GM13977 (cell line): ENCODE data around the gene SWAP70.

ENCODE experiments used
- DNase-seq: peaks from one replicate; pipeline ENCODE4 v3.0.0; 2012; ENCODE audit warnings: low spot score
- CTCF ChIP-seq: IDR thresholded peaks from 2 replicates; pipeline ENCODE4 v1.5.1; 2012; ENCODE audit warnings: mild to moderate bottlenecking, control low read depth; ENCODE audit not compliant: insufficient read depth; ENCODE audit errors: extremely low read depth, missing control alignments
- in situ Hi-C: fragments of 300-500 bp; cut with MboI; formaldehyde crosslinking; loops from one replicate; pipeline ENCODE4 v1.12.0; 2022; ENCODE audit warnings: low sequenced_read_pairs, low pct_unique_long_range_greater_than_20kb, mixed read lengths, inconsistent platforms; ENCODE audit not compliant: unreplicated experiment

SWAP70 gene

GRCh38 chr11:9777525-9777924, 113.6 kb downstream of the SWAP70 start:
- DNase-seq: no peak
- TF ChIP-seq CTCF: no peak
- in situ Hi-C loops: no loop called here

GRCh38 chr11:9780929-9781328, 117.1 kb downstream of the SWAP70 start:
- in situ Hi-C loops: no loop called here
- no peak for DNase-seq
- no peak for TF ChIP-seq CTCF

- no peak for TF ChIP-seq CTCF
- DNase-seq: no peak
- in situ Hi-C loops: no loop called here
Observed at GRCh38 chr11:9783986-9784385, 120.1 kb downstream of the SWAP70 start.

GRCh38 chr11:9784602-9785315, 120.9 kb downstream of the SWAP70 start:
- in situ Hi-C loops: no loop called here

GRCh38 chr11:9787260-9787659, 123.4 kb downstream of the SWAP70 start:
- DNase-seq: no peak

More at GRCh38 chr11:9784602-9785315, 120.9 kb downstream of the SWAP70 start:
- DNase-seq: no peak
- no peak for TF ChIP-seq CTCF

GRCh38 chr11:9787981-9788521, 124.2 kb downstream of the SWAP70 start:
- no peak for DNase-seq
- in situ Hi-C loops: no loop called here
- TF ChIP-seq CTCF: no peak

More at GRCh38 chr11:9787260-9787659, 123.4 kb downstream of the SWAP70 start:
- in situ Hi-C loops: no loop called here
- no peak for TF ChIP-seq CTCF

- no peak for TF ChIP-seq CTCF
- in situ Hi-C loops: no loop called here
- no peak for DNase-seq
Observed at GRCh38 chr11:9789910-9790309, 126.0 kb downstream of the SWAP70 start.
